ENCODE measurements around the gene CRADD. TPM values are rescaled to one million over a fixed set of nuclear protein-coding genes. Genes with fewer than 3 reads are reported as not detected.
A peak's percentile ranks its signal among the peaks of the same experiment; 100 is the strongest.

Gene CRADD
- total RNA-seq, 4 donors from 2014 or later: 23.5 to 35.3 (median 26.1) TPM

DNA sequence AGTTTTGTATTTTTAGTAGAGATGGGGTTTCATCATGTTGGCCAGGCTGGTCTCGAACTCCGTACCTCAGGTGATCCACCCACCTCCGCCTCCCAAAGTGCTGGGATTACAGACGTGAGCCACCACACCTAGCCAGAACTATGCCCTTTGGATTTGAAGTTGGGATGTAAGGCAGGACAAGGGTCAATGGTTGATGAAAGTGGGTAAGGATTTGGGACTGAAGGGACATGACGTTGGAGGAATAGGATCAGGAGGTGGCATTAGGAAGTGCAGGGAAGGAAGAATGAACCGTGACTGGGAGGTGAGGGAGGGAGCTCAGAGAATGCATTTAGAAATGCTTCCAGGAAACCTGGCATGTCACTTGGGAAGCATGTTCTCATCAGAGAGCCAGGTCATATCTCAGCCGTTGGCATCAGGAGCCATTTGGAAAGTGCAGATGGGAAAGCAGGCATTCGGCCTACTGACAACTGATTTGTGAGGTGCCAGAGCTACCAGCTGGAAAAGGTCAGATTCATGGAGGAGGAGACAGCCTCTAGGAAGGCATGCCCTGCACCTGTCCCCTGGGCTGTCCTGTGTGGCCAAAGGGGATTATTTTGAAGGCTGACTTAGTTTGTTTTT, 2.2 kb downstream of the CRADD start:
- Histone ChIP-seq H3K27ac (replicated peaks in 1 of 4) (no peak overlapping the region), H3K36me3 (no peaks in the 10 kb centered on the region), H3K4me3 (no peak overlapping the region), H3K27me3 (no peaks in the 10 kb centered on the region), H3K9me3 (no peaks in the 10 kb centered on the region), H3K4me1 (peaks cover 25 to 44% (median 29%) of the 10 kb centered on the region in 4 donors)
- intact Hi-C loops (cut with DNase I): loop anchor here (2.0 to 10.0 kb wide), 4 partner anchors 61 to 175 kb away; partner anchors contain the start of gene SOCS2
- DNase-seq (ENCODE audit: extremely low spot score): peak; percentile 60
- WGBS: 82% methylated on average over 8 of the region's 8 CpGs
- no peak for TF ChIP-seq CTCF (IDR thresholded peaks at IDR 0.05)

- TF ChIP-seq POLR2AphosphoS5 (IDR thresholded peaks at IDR 0.05): no peak
- WGBS: 79% methylated on average over 2 of the region's 2 CpGs
- Histone ChIP-seq H3K4me1 (peaks cover 25 to 44% (median 29%) of the 10 kb centered on the region in 4 donors), H3K36me3 (no peaks in the 10 kb centered on the region), H3K27ac (replicated peaks in 1 of 4) (no peak overlapping the region), H3K4me3 (no peak overlapping the region), H3K27me3 (no peaks in the 10 kb centered on the region), H3K9me3 (no peaks in the 10 kb centered on the region)
- peak; percentile 8 for DNase-seq (ENCODE audit: extremely low spot score)
- intact Hi-C loops (cut with DNase I): no loop called here
These were observed 2.8 kb downstream of the CRADD start for GRCh38 chr12:93680006-93680405.

DNA sequence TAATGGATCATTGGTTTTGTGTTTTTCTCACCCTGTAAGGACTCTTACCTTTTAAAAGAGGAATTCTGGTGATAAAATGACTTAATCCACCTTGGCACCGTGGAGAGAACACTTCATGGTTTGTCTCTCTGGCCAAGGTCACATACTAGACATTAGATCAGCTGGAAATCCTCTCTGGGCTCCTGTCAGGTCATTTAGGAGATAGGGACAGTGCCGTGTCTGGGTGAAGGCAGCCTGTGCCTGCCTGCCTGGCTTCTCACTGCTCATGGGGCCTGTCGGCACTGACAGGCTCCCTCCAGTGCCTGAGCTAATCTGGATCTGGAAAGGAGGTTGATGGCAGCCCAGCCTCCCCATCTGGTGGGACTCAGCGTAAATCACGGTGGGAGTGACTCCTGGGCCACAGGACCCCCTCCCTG, 5.7 kb downstream of the CRADD start:
- DNase-seq (ENCODE audit: extremely low spot score): no peak
- peaks cover 20 to 37% (median 25%) of the 10 kb centered on the region in 4 donors for H3K4me1 ChIP-seq
- H3K27me3 ChIP-seq: no peaks in the 10 kb centered on the region
- H3K36me3 ChIP-seq: no peaks in the 10 kb centered on the region
- intact Hi-C loops (cut with DNase I): no loop called here
- TF ChIP-seq POLR2AphosphoS5 (IDR thresholded peaks at IDR 0.05) (no peak), EP300 (IDR thresholded peaks at IDR 0.05) (no peak), POLR2A (IDR thresholded peaks at IDR 0.05; ENCODE audit: low read depth) (no peak), CTCF (IDR thresholded peaks at IDR 0.05) (no peak)
- no peak overlapping the region for H3K4me3 ChIP-seq
- H3K27ac ChIP-seq (replicated peaks in 1 of 4): no peak overlapping the region
- H3K9me3 ChIP-seq: no peaks in the 10 kb centered on the region
- WGBS: 74% methylated on average over 5 of the region's 5 CpGs

- WGBS: 100% methylated on average over 3 of the region's 5 CpGs
- Histone ChIP-seq H3K4me1 (peaks cover 16 to 32% (median 19%) of the 10 kb centered on the region in 4 donors), H3K27ac (replicated peaks in 1 of 4) (no peak overlapping the region), H3K4me3 (no peak overlapping the region), H3K36me3 (no peaks in the 10 kb centered on the region), H3K9me3 (no peaks in the 10 kb centered on the region), H3K27me3 (no peaks in the 10 kb centered on the region)
- intact Hi-C loops (cut with DNase I): no loop called here
- DNase-seq (ENCODE audit: extremely low spot score): no peak
- TF ChIP-seq POLR2A (IDR thresholded peaks at IDR 0.05; ENCODE audit: low read depth) (no peak), POLR2AphosphoS5 (IDR thresholded peaks at IDR 0.05) (no peak), EP300 (IDR thresholded peaks at IDR 0.05) (no peak), CTCF (IDR thresholded peaks at IDR 0.05) (no peak)
These were observed 6.2 kb downstream of the CRADD start for GRCh38 chr12:93683410-93683809.

GRCh38 chr12:93684716-93685115, 7.5 kb downstream of the CRADD start:
- WGBS: 70% methylated on average over 4 of the region's 4 CpGs
- TF ChIP-seq EP300 (IDR thresholded peaks at IDR 0.05): no peak
- no peak for TF ChIP-seq POLR2AphosphoS5 (IDR thresholded peaks at IDR 0.05)
- no peak for TF ChIP-seq CTCF (IDR thresholded peaks at IDR 0.05)
- TF ChIP-seq POLR2A (IDR thresholded peaks at IDR 0.05; ENCODE audit: low read depth): no peak
- intact Hi-C loops (cut with DNase I): no loop called here
- no peaks in the 10 kb centered on the region for H3K27me3 ChIP-seq
- H3K4me3 ChIP-seq: no peak overlapping the region
- peak; percentile 57 for DNase-seq (ENCODE audit: extremely low spot score)
- peaks cover 11 to 30% (median 18%) of the 10 kb centered on the region in 4 donors for H3K4me1 ChIP-seq
- no peak overlapping the region for H3K27ac ChIP-seq (replicated peaks in 1 of 4)
- H3K9me3 ChIP-seq: no peaks in the 10 kb centered on the region
- no peaks in the 10 kb centered on the region for H3K36me3 ChIP-seq
